Stimulated activated naive B cell treated with anti-CD40 and anti-IgM and Interleukin-4, amounts not matched to agents 10 μg/mL and 1 μg/mL and 100 μg/mL, for 72 hours (primary cell): ENCODE measurements around the gene NACC2.

ENCODE experiments used
- ATAC-seq, 2 donors: fragments of 150-1000 bp; cut with Tn5 transposase; replicated peaks; 2 replicates each; pipeline ENCODE4 v1.10.0; 2021; ENCODE audit warnings: moderate library complexity in 1 of 2
- DNase-seq: peaks from one replicate; pipeline ENCODE4 v3.0.0; 2021
- H3K27ac Mint-ChIP-seq: one replicate; pipeline ENCODE4 v1.8.0; 2022; ENCODE audit warnings: mild to moderate bottlenecking, mixed read lengths
- H3K27me3 Mint-ChIP-seq, 2 donors: one replicate each; pipeline ENCODE4 v1.8.0; 2022; ENCODE audit warnings: mixed read lengths in 2 of 2
- H3K36me3 Mint-ChIP-seq, 2 donors: one replicate each; pipeline ENCODE4 v1.8.0; 2022; ENCODE audit warnings: mixed read lengths in 2 of 2, mild to moderate bottlenecking in 1 of 2
- H3K4me1 Mint-ChIP-seq, 2 donors: one replicate each; pipeline ENCODE4 v1.8.0; 2022; ENCODE audit warnings: mixed read lengths in 2 of 2, mild to moderate bottlenecking in 1 of 2
- H3K4me3 Mint-ChIP-seq, 2 donors: one replicate each; pipeline ENCODE4 v1.8.0; 2022; ENCODE audit warnings: mild to moderate bottlenecking in 2 of 2, mixed read lengths in 2 of 2, moderate library complexity in 1 of 2
- H3K9me3 Mint-ChIP-seq, 2 donors: one replicate each; pipeline ENCODE4 v1.8.0; 2022; ENCODE audit warnings: mixed read lengths in 2 of 2, mild to moderate bottlenecking in 1 of 2

Gene NACC2

GRCh38 chr9:135986605-135987004, 108.5 kb downstream of the NACC2 start:
- Mint-ChIP-seq H3K36me3 (no peaks in the 10 kb centered on the region), H3K4me3 (no peak overlapping the region), H3K27me3 (peaks cover 5 to 52% of the 10 kb centered on the region in 2 donors), H3K4me1 (peaks cover 5 to 14% of the 10 kb centered on the region in 2 donors), H3K9me3 (no peaks in the 10 kb centered on the region), H3K27ac (no peak overlapping the region)
- ATAC-seq (no peak), DNase-seq (no peak)

- Mint-ChIP-seq H3K27me3 (peaks cover 5 to 46% of the 10 kb centered on the region in 2 donors), H3K4me1 (peaks cover 5 to 12% of the 10 kb centered on the region in 2 donors), H3K9me3 (no peaks in the 10 kb centered on the region), H3K27ac (no peak overlapping the region), H3K4me3 (no peak overlapping the region), H3K36me3 (no peaks in the 10 kb centered on the region)
- DNase-seq (no peak), ATAC-seq (no peak)
Observed at GRCh38 chr9:135985889-135986288, 109.2 kb downstream of the NACC2 start.

GRCh38 chr9:135985459-135985774, 109.7 kb downstream of the NACC2 start:
- no peak overlapping the region for H3K4me3 Mint-ChIP-seq
- H3K27ac Mint-ChIP-seq, result no peak overlapping the region

GRCh38 chr9:135984072-135984710, 110.9 kb downstream of the NACC2 start:
- Mint-ChIP-seq H3K27ac (no peak overlapping the region), H3K4me3 (no peak overlapping the region), H3K27me3 (peaks cover 5 to 36% of the 10 kb centered on the region in 2 donors), H3K4me1 (peaks cover 0 to 5% of the 10 kb centered on the region in 2 donors), H3K9me3 (no peaks in the 10 kb centered on the region), H3K36me3 (no peaks in the 10 kb centered on the region)
- DNase-seq (no peak), ATAC-seq (no peak)

More at GRCh38 chr9:135985459-135985774, 109.7 kb downstream of the NACC2 start:
- ATAC-seq (no peak), DNase-seq (no peak)
- Mint-ChIP-seq H3K4me1 (peaks cover 2 to 12% of the 10 kb centered on the region in 2 donors), H3K36me3 (no peaks in the 10 kb centered on the region), H3K27me3 (peaks cover 5 to 46% of the 10 kb centered on the region in 2 donors), H3K9me3 (no peaks in the 10 kb centered on the region)

GRCh38 chr9:135983208-135984071, 111.6 kb downstream of the NACC2 start:
- Mint-ChIP-seq H3K27me3 (peaks cover 11 to 40% of the 10 kb centered on the region in 2 donors), H3K4me1 (peaks cover 5 to 12% of the 10 kb centered on the region in 2 donors), H3K9me3 (no peaks in the 10 kb centered on the region), H3K4me3 (no peak overlapping the region), H3K27ac (no peak overlapping the region), H3K36me3 (no peaks in the 10 kb centered on the region)
- no peak for ATAC-seq
- DNase-seq, result no peak

- H3K36me3 Mint-ChIP-seq, result no peaks in the 10 kb centered on the region
- H3K4me1 Mint-ChIP-seq, result peaks cover 5 to 13% of the 10 kb centered on the region in 2 donors
- no peak overlapping the region for H3K27ac Mint-ChIP-seq
- no peaks in the 10 kb centered on the region for H3K9me3 Mint-ChIP-seq
- no peak overlapping the region for H3K4me3 Mint-ChIP-seq
- no peak for DNase-seq
- no peak for ATAC-seq
- H3K27me3 Mint-ChIP-seq, result peaks cover 11 to 36% of the 10 kb centered on the region in 2 donors
Observed at GRCh38 chr9:135982499-135983207, 112.4 kb downstream of the NACC2 start.

GRCh38 chr9:135980926-135981630, 114.0 kb downstream of the NACC2 start:
- H3K36me3 Mint-ChIP-seq, result no peaks in the 10 kb centered on the region
- no peaks in the 10 kb centered on the region for H3K9me3 Mint-ChIP-seq
- no peak overlapping the region for H3K4me3 Mint-ChIP-seq
- ATAC-seq, result no peak
- H3K27me3 Mint-ChIP-seq, result peaks cover 17 to 43% of the 10 kb centered on the region in 2 donors
- H3K4me1 Mint-ChIP-seq, result peaks cover 5 to 13% of the 10 kb centered on the region in 2 donors
- no peak overlapping the region for H3K27ac Mint-ChIP-seq
- no peak for DNase-seq

- H3K4me3 Mint-ChIP-seq, result no peak overlapping the region
Observed at GRCh38 chr9:135979547-135980166, 115.4 kb downstream of the NACC2 start.

GRCh38 chr9:135978642-135979546, 116.2 kb downstream of the NACC2 start:
- H3K27me3 Mint-ChIP-seq, result peaks cover 23 to 46% of the 10 kb centered on the region in 2 donors
- no peaks in the 10 kb centered on the region for H3K36me3 Mint-ChIP-seq
- peak overlapping the region in 1 of 2 donors; percentile 41 for H3K4me3 Mint-ChIP-seq
- ATAC-seq (peak; percentile 73 to 78), DNase-seq (no peak)
- no peaks in the 10 kb centered on the region for H3K9me3 Mint-ChIP-seq
- peak overlapping the region; percentile 6 for H3K27ac Mint-ChIP-seq
- H3K4me1 Mint-ChIP-seq, result peaks cover 5 to 13% of the 10 kb centered on the region in 2 donors

More at GRCh38 chr9:135979547-135980166, 115.4 kb downstream of the NACC2 start:
- H3K27me3 Mint-ChIP-seq, result peaks cover 21 to 45% of the 10 kb centered on the region in 2 donors
- H3K36me3 Mint-ChIP-seq, result no peaks in the 10 kb centered on the region
- no peak for DNase-seq
- peaks cover 5 to 13% of the 10 kb centered on the region in 2 donors for H3K4me1 Mint-ChIP-seq
- no peaks in the 10 kb centered on the region for H3K9me3 Mint-ChIP-seq
- no peak overlapping the region for H3K27ac Mint-ChIP-seq
- no peak for ATAC-seq

GRCh38 chr9:135976944-135977343, 118.1 kb downstream of the NACC2 start:
- Mint-ChIP-seq H3K4me1 (peaks cover 5 to 13% of the 10 kb centered on the region in 2 donors), H3K36me3 (no peaks in the 10 kb centered on the region), H3K9me3 (no peaks in the 10 kb centered on the region), H3K4me3 (no peak overlapping the region), H3K27me3 (peaks cover 23 to 39% of the 10 kb centered on the region in 2 donors), H3K27ac (no peak overlapping the region)
- DNase-seq (no peak), ATAC-seq (no peak)

GRCh38 chr9:135976531-135976930, 118.6 kb downstream of the NACC2 start:
- no peak overlapping the region for H3K27ac Mint-ChIP-seq
- H3K27me3 Mint-ChIP-seq, result peaks cover 23 to 39% of the 10 kb centered on the region in 2 donors
- H3K36me3 Mint-ChIP-seq, result no peaks in the 10 kb centered on the region
- no peak overlapping the region for H3K4me3 Mint-ChIP-seq
- no peaks in the 10 kb centered on the region for H3K9me3 Mint-ChIP-seq
- ATAC-seq, result no peak
- H3K4me1 Mint-ChIP-seq, result peaks cover 5 to 13% of the 10 kb centered on the region in 2 donors
- no peak for DNase-seq

GRCh38 chr9:135975834-135976233, 119.3 kb downstream of the NACC2 start:
- H3K36me3 Mint-ChIP-seq, result no peaks in the 10 kb centered on the region
- no peak overlapping the region for H3K27ac Mint-ChIP-seq
- no peaks in the 10 kb centered on the region for H3K9me3 Mint-ChIP-seq
- DNase-seq, result no peak
- H3K27me3 Mint-ChIP-seq, result peaks cover 23 to 44% of the 10 kb centered on the region in 2 donors
- no peak for ATAC-seq
- H3K4me1 Mint-ChIP-seq, result peaks cover 5 to 13% of the 10 kb centered on the region in 2 donors
- no peak overlapping the region for H3K4me3 Mint-ChIP-seq

GRCh38 chr9:135974220-135974573, 120.9 kb downstream of the NACC2 start:
- Mint-ChIP-seq H3K27ac (no peak overlapping the region), H3K4me3 (no peak overlapping the region), H3K9me3 (no peaks in the 10 kb centered on the region), H3K36me3 (no peaks in the 10 kb centered on the region), H3K4me1 (peaks cover 5 to 8% of the 10 kb centered on the region in 2 donors), H3K27me3 (peaks cover 23 to 57% of the 10 kb centered on the region in 2 donors)
- DNase-seq (no peak), ATAC-seq (no peak)
